ENCODE measurements around the gene STAU1.
"Not testable (repeated sequence)": the region's sequence is repeated elsewhere in the genome, so short reads cannot be mapped to it uniquely, and the experiment has no call there.

Gene STAU1

DNA sequence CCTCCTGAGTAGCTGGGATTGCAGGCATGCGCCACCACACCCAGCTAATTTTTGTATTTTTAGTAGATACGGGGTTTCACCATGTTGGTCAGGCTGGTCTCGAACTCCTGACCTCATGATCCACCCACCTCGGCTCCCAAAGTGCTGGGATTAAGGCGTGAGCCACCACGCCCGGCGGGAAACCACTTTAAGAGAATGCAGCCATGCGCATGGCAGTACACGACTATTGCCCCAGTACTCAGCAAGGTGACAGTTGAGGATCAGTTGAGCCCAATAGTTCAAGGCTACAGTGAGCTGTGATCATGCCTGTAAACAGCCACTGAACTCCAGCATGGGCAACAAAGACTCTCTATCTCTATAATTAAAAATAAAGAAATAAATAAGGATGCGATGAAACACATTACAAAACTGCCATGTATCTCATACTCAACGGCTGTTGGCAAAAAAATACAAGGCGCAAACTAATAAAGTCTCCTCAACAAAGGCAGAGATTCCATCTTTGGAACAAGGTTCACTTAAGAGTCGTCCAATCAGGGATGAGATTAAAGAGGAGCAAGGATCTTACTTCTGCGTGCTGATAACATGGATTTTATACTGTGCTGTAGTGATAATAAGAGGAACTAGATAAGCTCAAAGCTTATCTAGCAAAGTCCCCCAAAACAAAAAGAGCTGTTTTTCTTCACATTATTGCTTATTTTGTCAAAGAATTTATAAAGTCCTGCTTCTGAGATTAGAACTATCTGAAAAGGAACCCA lies 51.1 kb downstream of the STAU1 start:
- Histone ChIP-seq H3K9me3 (ENCODE audit: low read length) (no peaks in the 10 kb centered on the region), H3K4me1 (ENCODE audit: insufficient read depth, low read length) (peaks cover 14% of the 10 kb centered on the region), H3K4me3 (ENCODE audit: low read depth in 1 of 2, low read length in 2 of 2) (no peak overlapping the region), H3K36me3 (ENCODE audit: insufficient read depth, low read length) (peaks cover 34% of the 10 kb centered on the region), H3K9ac (ENCODE audit: low read length) (no peak overlapping the region), H3K27me3 (ENCODE audit: control insufficient read depth in 1 of 2, insufficient read depth in 2 of 2, low read length in 2 of 2) (no peaks in the 10 kb centered on the region), H3K27ac (ENCODE audit: low read depth, low read length) (no peak overlapping the region)

DNA sequence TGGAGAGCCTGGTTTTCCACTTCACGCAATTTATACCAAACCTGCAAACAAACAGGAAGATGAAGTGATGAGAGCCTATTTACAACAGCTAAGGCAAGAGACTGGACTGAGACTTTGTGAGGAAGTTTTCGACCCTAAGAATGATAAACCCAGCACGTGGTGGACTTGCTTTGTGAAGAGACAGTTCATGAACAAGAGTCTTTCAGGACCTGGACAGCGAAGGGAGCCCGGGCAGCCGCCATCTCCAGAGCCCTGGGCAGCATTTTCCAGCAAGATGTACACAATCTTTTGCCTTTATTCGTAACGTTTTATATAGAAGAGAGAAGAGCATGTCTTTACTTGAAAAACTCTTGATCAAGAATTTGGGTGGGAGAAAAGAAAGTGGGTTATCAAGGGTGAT lies 53.3 kb downstream of the STAU1 start:
- not testable (repeated sequence) for H3K9me3 ChIP-seq (ENCODE audit: low read length); H3K9ac ChIP-seq (ENCODE audit: low read length)
- H3K36me3 ChIP-seq (ENCODE audit: insufficient read depth, low read length): peaks cover 42% of the 10 kb centered on the region

DNA sequence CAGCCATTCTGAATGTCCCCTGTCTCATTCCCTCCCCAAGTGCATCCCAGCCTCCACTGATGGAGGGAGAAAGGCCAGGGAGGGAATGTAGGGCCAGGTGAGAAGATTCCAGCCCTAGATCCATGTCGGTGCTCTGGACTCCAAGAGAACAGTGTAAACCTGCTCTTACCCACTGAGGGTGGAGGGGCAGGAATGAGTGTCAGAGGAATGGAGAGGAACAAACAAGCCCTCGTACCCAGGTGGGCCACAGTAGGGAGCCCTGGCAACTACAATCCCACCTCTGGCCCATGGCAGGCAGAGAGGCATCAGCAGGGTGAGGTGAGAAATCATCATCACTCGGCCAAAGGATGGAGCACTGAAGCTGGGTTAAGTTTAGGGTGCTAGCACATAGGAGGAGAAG lies 54.6 kb downstream of the STAU1 start:
- Histone ChIP-seq H3K27ac (ENCODE audit: low read depth, low read length) (no peak overlapping the region), H3K9ac (ENCODE audit: low read length) (peak overlapping the region; percentile 16), H3K9me3 (ENCODE audit: low read length) (no peaks in the 10 kb centered on the region), H3K4me3 (ENCODE audit: low read depth in 1 of 2, low read length in 2 of 2) (no peak overlapping the region), H3K4me1 (ENCODE audit: insufficient read depth, low read length) (peaks cover 4% of the 10 kb centered on the region), H3K36me3 (ENCODE audit: insufficient read depth, low read length) (peaks cover 34% of the 10 kb centered on the region), H3K27me3 (ENCODE audit: control insufficient read depth in 1 of 2, insufficient read depth in 2 of 2, low read length in 2 of 2) (no peaks in the 10 kb centered on the region)

More for the DNA sequence above, 53.3 kb downstream of the STAU1 start:
- not testable (repeated sequence) for H3K27ac ChIP-seq (ENCODE audit: low read depth, low read length); H3K4me1 ChIP-seq (ENCODE audit: insufficient read depth, low read length); H3K27me3 ChIP-seq (ENCODE audit: control insufficient read depth in 1 of 2, insufficient read depth in 2 of 2, low read length in 2 of 2); H3K4me3 ChIP-seq (ENCODE audit: low read depth in 1 of 2, low read length in 2 of 2)

DNA sequence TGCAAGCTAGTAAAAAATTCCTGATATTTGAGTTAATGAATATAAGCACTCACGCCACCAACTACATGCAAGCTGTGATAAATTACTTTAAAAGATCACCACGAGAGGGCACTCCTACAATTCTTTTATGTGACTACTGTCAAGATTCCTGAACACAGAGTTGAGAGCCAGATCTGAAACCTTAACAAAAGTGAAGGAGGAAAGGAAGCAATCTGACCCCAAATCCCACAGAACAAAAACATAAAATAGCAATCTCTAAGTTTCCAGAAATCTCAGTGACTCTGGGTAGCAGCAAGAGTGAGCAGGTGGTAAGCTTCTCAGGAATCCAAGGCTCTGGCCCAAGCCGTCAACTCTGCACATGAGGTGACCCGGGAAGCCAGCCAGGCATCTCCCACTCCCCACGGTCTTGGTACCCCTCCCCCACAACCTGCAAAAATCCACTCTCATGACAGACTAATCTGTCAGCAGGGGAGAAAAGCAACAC lies 55.1 kb downstream of the STAU1 start:
- no peaks in the 10 kb centered on the region for H3K9me3 ChIP-seq (ENCODE audit: low read length)
- peak overlapping the region; percentile 16 for H3K9ac ChIP-seq (ENCODE audit: low read length)
- no peak overlapping the region for H3K4me3 ChIP-seq (ENCODE audit: low read depth in 1 of 2, low read length in 2 of 2)
- H3K4me1 ChIP-seq (ENCODE audit: insufficient read depth, low read length): peaks cover 4% of the 10 kb centered on the region
- H3K36me3 ChIP-seq (ENCODE audit: insufficient read depth, low read length): peaks cover 34% of the 10 kb centered on the region
- no peaks in the 10 kb centered on the region for H3K27me3 ChIP-seq (ENCODE audit: control insufficient read depth in 1 of 2, insufficient read depth in 2 of 2, low read length in 2 of 2)
- H3K27ac ChIP-seq (ENCODE audit: low read depth, low read length): no peak overlapping the region

DNA sequence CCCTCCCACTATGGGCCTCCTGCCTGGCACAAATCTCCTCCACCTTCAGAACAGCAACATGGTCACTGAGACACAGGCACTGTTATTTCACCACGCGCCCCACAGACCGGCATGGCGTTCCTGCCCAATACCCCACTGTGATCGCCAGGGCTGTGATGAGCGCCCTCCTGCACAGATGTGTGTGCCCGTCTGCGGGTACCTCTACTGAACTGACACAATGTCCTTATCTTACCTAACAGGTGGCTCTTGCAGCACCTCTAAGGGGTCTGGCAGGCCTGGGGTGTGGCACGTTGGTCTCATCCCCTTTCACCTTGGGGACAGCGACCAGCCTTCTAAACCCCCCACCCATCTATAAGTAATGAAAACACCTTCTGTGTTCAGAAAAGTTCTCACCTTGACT lies 64.2 kb downstream of the STAU1 start:
- Histone ChIP-seq H3K4me1 (ENCODE audit: insufficient read depth, low read length) (no peaks in the 10 kb centered on the region), H3K9ac (ENCODE audit: low read length) (no peak overlapping the region), H3K36me3 (ENCODE audit: insufficient read depth, low read length) (peaks cover 43% of the 10 kb centered on the region), H3K27me3 (ENCODE audit: control insufficient read depth in 1 of 2, insufficient read depth in 2 of 2, low read length in 2 of 2) (no peaks in the 10 kb centered on the region), H3K4me3 (ENCODE audit: low read depth in 1 of 2, low read length in 2 of 2) (no peak overlapping the region), H3K9me3 (ENCODE audit: low read length) (no peaks in the 10 kb centered on the region), H3K27ac (ENCODE audit: low read depth, low read length) (no peak overlapping the region)

DNA sequence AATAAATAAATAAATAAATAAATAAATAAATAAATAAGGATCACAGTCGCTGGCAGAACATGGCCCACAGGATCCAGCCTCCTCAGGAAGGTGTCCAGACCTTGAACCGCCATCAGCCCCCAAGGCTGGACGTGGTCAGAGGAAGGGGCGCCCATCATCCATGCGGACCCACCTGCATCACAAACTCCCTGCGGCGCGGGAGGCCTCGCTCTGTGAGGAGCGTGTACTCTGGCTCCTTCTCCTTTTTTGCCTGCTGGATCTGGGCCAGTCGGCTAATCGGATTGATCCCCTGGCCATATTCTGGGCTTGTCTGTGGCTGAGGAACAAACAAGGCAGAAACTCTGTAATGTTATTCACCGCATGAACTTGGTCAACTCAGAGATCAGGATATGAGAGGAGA lies 65.2 kb downstream of the STAU1 start:
- H3K36me3 ChIP-seq (ENCODE audit: insufficient read depth, low read length): peaks cover 53% of the 10 kb centered on the region

DNA sequence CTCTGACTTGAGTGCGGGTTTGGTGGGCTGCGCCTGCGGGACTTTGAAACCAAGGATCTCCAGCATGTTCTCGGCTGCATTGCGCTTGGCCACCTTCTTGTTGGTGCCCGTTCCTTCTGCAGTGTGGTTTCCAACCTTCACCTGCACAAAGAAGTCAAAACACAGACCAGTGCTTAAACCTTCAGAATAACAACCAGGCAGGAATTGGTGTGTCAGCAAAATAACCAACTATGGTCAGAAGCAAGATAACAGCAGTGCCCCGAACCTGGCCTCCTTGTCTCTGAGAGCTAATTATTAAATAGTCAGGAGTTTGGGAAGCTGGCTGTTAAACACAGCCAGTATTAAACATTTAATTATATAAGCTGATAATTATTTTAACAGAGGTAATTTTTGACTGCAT lies 68.1 kb downstream of the STAU1 start:
- H3K27me3 ChIP-seq (ENCODE audit: control insufficient read depth in 1 of 2, insufficient read depth in 2 of 2, low read length in 2 of 2): no peaks in the 10 kb centered on the region
- H3K9ac ChIP-seq (ENCODE audit: low read length): no peak overlapping the region
- H3K36me3 ChIP-seq (ENCODE audit: insufficient read depth, low read length): peaks cover 74% of the 10 kb centered on the region
- H3K4me3 ChIP-seq (ENCODE audit: low read depth in 1 of 2, low read length in 2 of 2): no peak overlapping the region
- no peaks in the 10 kb centered on the region for H3K4me1 ChIP-seq (ENCODE audit: insufficient read depth, low read length)
- no peaks in the 10 kb centered on the region for H3K9me3 ChIP-seq (ENCODE audit: low read length)
- H3K27ac ChIP-seq (ENCODE audit: low read depth, low read length): no peak overlapping the region

More for the DNA sequence above, 65.2 kb downstream of the STAU1 start:
- Histone ChIP-seq H3K27me3 (ENCODE audit: control insufficient read depth in 1 of 2, insufficient read depth in 2 of 2, low read length in 2 of 2) (no peaks in the 10 kb centered on the region), H3K27ac (ENCODE audit: low read depth, low read length) (no peak overlapping the region), H3K4me1 (ENCODE audit: insufficient read depth, low read length) (no peaks in the 10 kb centered on the region), H3K4me3 (ENCODE audit: low read depth in 1 of 2, low read length in 2 of 2) (no peak overlapping the region), H3K9me3 (ENCODE audit: low read length) (no peaks in the 10 kb centered on the region), H3K9ac (ENCODE audit: low read length) (no peak overlapping the region)

DNA sequence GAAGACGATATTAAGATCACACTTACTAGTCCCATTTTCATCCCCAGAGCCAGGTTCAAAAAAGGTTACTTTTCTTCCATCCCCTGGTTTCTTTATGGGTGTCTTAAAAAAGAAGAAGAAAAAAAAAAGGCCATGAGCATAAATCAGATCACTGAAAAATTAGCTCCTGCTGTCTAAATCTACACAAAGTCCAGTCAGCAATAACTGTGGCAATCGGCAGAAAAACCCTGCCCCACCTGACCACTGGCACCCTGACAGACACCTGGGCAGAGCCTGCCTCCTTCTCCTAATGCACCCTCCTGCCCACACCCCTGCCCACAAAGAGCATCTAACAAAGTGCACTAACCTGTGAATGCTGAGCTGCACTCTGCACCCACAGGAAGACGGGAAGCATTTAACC lies 69.8 kb downstream of the STAU1 start:
- Histone ChIP-seq H3K9me3 (ENCODE audit: low read length) (no peaks in the 10 kb centered on the region), H3K4me1 (ENCODE audit: insufficient read depth, low read length) (no peaks in the 10 kb centered on the region), H3K9ac (ENCODE audit: low read length) (no peak overlapping the region), H3K36me3 (ENCODE audit: insufficient read depth, low read length) (peaks cover 78% of the 10 kb centered on the region), H3K27ac (ENCODE audit: low read depth, low read length) (no peak overlapping the region), H3K27me3 (ENCODE audit: control insufficient read depth in 1 of 2, insufficient read depth in 2 of 2, low read length in 2 of 2) (no peaks in the 10 kb centered on the region), H3K4me3 (ENCODE audit: low read depth in 1 of 2, low read length in 2 of 2) (no peak overlapping the region)

DNA sequence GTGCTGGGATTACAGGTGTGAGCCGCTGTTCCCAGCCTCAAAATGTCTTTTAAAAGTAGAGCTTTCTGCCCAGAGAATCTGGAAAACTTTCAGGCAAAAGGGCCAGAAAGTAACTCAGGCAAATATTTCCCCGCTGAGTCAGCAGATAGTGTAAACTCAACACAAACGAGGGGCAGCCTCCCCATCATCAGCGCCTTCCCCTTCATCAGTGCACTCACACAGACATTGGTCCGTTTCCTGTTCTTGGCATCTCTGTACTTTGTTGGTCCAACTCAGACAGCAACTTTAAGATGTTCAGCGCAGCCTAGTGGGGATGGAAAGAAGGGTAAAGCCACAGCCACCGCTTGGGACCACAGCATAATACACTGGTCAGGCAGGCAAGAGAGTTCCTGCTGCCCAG lies 72.6 kb downstream of the STAU1 start:
- Histone ChIP-seq H3K36me3 (ENCODE audit: insufficient read depth, low read length) (peaks cover 69% of the 10 kb centered on the region), H3K4me1 (ENCODE audit: insufficient read depth, low read length) (no peaks in the 10 kb centered on the region), H3K9ac (ENCODE audit: low read length) (no peak overlapping the region), H3K9me3 (ENCODE audit: low read length) (no peaks in the 10 kb centered on the region), H3K27me3 (ENCODE audit: control insufficient read depth in 1 of 2, insufficient read depth in 2 of 2, low read length in 2 of 2) (no peaks in the 10 kb centered on the region), H3K27ac (ENCODE audit: low read depth, low read length) (no peak overlapping the region), H3K4me3 (ENCODE audit: low read depth in 1 of 2, low read length in 2 of 2) (no peak overlapping the region)

DNA sequence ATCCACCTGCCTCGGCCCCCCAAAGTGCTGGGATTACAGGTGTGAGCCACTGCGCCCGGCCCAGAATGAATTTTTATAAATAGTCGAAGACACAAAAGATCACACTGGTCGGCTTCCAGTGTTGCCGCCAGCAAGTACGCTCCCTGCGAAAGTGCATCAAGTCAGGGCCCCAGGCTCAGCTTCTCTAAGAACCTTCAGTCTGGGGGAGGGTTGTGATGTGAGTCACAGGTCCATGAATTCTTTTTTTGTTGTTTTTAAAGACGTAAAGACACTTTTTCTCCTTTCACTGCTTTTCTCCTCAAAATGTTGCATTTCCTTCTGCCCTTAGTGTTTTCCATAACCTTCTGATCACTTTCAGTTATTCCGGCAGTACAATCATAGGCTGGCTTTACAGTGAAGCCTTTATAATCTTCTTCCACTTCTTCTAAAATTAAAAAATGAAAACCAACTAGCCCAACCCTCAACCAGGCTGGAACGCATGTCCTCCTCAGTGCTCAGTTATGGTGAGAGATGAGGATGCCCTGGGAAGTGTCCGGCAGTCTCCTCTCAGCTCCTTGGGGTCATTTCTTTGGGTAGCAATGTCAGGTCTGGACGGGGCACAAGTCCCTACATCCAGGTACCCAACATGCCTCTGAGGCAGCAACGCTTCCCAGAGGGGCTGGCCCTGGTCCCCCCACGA lies 75.4 kb downstream of the STAU1 start:
- Histone ChIP-seq H3K4me1 (ENCODE audit: insufficient read depth, low read length) (no peaks in the 10 kb centered on the region), H3K27me3 (ENCODE audit: control insufficient read depth in 1 of 2, insufficient read depth in 2 of 2, low read length in 2 of 2) (no peaks in the 10 kb centered on the region), H3K9me3 (ENCODE audit: low read length) (no peaks in the 10 kb centered on the region), H3K36me3 (ENCODE audit: insufficient read depth, low read length) (peaks cover 45% of the 10 kb centered on the region), H3K27ac (ENCODE audit: low read depth, low read length) (no peak overlapping the region), H3K9ac (ENCODE audit: low read length) (no peak overlapping the region), H3K4me3 (ENCODE audit: low read depth in 1 of 2, low read length in 2 of 2) (no peak overlapping the region)

DNA sequence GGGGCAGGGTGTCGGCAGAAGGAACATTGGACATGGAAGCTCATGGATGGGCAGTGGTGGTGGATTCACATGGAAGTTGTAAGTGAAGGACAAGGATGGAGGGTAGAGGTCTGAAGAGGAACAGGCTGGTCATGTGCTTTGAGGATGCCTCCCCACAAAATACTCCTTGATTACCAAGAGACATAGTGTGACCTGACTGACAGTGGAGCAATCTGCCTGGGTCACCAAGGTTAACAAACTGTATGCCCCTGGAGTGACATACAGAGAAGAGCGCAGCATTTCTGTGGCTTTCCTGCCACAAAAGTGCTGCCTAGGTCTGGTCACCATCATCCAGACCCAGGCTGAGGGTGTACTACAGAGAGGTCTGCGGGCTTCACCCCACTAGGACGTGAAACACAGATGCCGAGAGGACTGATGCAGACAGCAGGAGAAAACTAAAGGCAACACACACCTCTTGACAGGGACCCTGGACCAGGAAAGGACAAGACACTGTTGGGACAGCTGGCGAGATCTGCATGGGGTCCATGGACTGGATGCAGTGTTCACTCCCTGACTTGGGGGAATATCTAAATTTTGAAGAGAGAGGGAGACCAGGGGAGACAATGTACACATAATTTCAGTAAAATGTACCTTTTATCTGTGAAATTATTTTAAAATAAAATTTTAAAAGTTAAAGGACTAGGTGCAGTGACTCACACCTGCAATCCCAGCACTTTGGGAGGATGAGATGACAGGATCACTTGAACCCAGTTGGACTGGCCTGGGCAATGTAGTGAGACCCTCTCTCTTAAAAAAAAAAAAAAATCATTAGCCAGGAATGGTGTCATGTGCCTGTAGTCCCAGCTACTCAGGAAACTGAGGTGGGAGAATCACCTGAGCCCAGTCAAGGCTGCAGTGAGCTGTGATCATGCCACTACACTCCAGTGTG lies 77.1 kb downstream of the STAU1 start:
- Histone ChIP-seq H3K4me1 (ENCODE audit: insufficient read depth, low read length) (no peaks in the 10 kb centered on the region), H3K4me3 (ENCODE audit: low read depth in 1 of 2, low read length in 2 of 2) (no peak overlapping the region), H3K9me3 (ENCODE audit: low read length) (no peaks in the 10 kb centered on the region), H3K36me3 (ENCODE audit: insufficient read depth, low read length) (peaks cover 30% of the 10 kb centered on the region), H3K9ac (ENCODE audit: low read length) (no peak overlapping the region), H3K27me3 (ENCODE audit: control insufficient read depth in 1 of 2, insufficient read depth in 2 of 2, low read length in 2 of 2) (no peaks in the 10 kb centered on the region), H3K27ac (ENCODE audit: low read depth, low read length) (no peak overlapping the region)
